H9 (cell line): ENCODE results near the gene ERC2. TPM values are rescaled to one million over a fixed set of nuclear protein-coding genes. Genes with fewer than 3 reads are reported as not detected.

Experiments used
- DNase-seq: peaks from one replicate; pipeline ENCODE4 v3.0.0-alpha.2; 2017
- H2AFZ ChIP-seq: one replicate; pipeline ENCODE4 v1.6.1; 2013; ENCODE audit warnings: mild to moderate bottlenecking, low read length, control low read depth, moderate library complexity
- H2AK5ac ChIP-seq: 2 replicates; pipeline ENCODE4 v1.6.1; 2013; ENCODE audit warnings: low read length, control low read depth, mixed read lengths; ENCODE audit not compliant: insufficient read length
- H2BK120ac ChIP-seq: one replicate; pipeline ENCODE4 v1.6.1; 2013; ENCODE audit warnings: low read depth, mild to moderate bottlenecking, low read length, control low read depth, inconsistent platforms; ENCODE audit not compliant: poor library complexity, severe bottlenecking
- H2BK12ac ChIP-seq: 2 replicates; pipeline ENCODE4 v1.6.1; 2013; ENCODE audit warnings: low read length, control low read depth, mixed read lengths, low read depth; ENCODE audit not compliant: insufficient read length
- H2BK15ac ChIP-seq: 2 replicates; pipeline ENCODE4 v1.6.1; 2013; ENCODE audit warnings: low read depth, low read length, control low read depth
- H2BK20ac ChIP-seq: one replicate; pipeline ENCODE4 v1.6.1; 2013; ENCODE audit warnings: low read depth, mild to moderate bottlenecking, low read length, control low read depth, inconsistent platforms; ENCODE audit not compliant: poor library complexity, severe bottlenecking
- H2BK5ac ChIP-seq: 2 replicates; pipeline ENCODE4 v1.6.1; 2013; ENCODE audit warnings: low read length, control low read depth, mixed read lengths; ENCODE audit not compliant: insufficient read length
- H3K14ac ChIP-seq: 2 replicates; pipeline ENCODE4 v1.6.1; 2013; ENCODE audit warnings: low read length, control low read depth; ENCODE audit not compliant: insufficient read depth
- H3K18ac ChIP-seq: 2 replicates; pipeline ENCODE4 v1.6.1; 2013; ENCODE audit warnings: low read depth, mild to moderate bottlenecking, mixed read lengths, low read length, control low read depth; ENCODE audit not compliant: insufficient read length
- H3K23ac ChIP-seq: 2 replicates; pipeline ENCODE4 v1.6.1; 2013; ENCODE audit warnings: low read length, control low read depth, mixed read lengths, low read depth; ENCODE audit not compliant: insufficient read length
- H3K23me2 ChIP-seq: 2 replicates; pipeline ENCODE4 v1.6.1; 2013; ENCODE audit warnings: low read depth, mild to moderate bottlenecking, mixed read lengths, low read length, control low read depth; ENCODE audit not compliant: insufficient read length, poor library complexity, severe bottlenecking
- H3K27ac ChIP-seq: 2 replicates; pipeline ENCODE4 v1.5.1; 2013; ENCODE audit warnings: low read length, control low read depth, mixed read lengths, low read depth; ENCODE audit not compliant: insufficient read length
- H3K27me3 ChIP-seq: 2 replicates; pipeline ENCODE4 v1.6.1; 2013; ENCODE audit warnings: low read length, control low read depth, inconsistent platforms; ENCODE audit not compliant: insufficient read depth
- H3K4ac ChIP-seq: 2 replicates; pipeline ENCODE4 v1.6.1; 2013; ENCODE audit warnings: low read depth, mild to moderate bottlenecking, control low read depth, inconsistent platforms, low read length, moderate library complexity
- H3K4me1 ChIP-seq: 2 replicates; pipeline ENCODE4 v1.6.1; 2013; ENCODE audit warnings: low read length, control low read depth, inconsistent platforms; ENCODE audit not compliant: insufficient read depth
- H3K4me2 ChIP-seq: 2 replicates; pipeline ENCODE4 v1.6.1; 2013; ENCODE audit warnings: low read length, control low read depth, mixed read lengths; ENCODE audit not compliant: insufficient read length, insufficient read depth
- H3K56ac ChIP-seq: 2 replicates; pipeline ENCODE4 v1.6.1; 2013; ENCODE audit warnings: low read depth, mild to moderate bottlenecking, mixed read lengths, low read length, control low read depth; ENCODE audit not compliant: insufficient read length
- H3K79me1 ChIP-seq: 2 replicates; pipeline ENCODE4 v1.6.1; 2013; ENCODE audit warnings: low read depth, mild to moderate bottlenecking, moderate library complexity, low read length, control low read depth, inconsistent platforms; ENCODE audit not compliant: insufficient read depth, poor library complexity, severe bottlenecking
- H3K79me2 ChIP-seq: 2 replicates; pipeline ENCODE4 v1.6.1; 2013; ENCODE audit warnings: low read length, control low read depth, inconsistent platforms; ENCODE audit not compliant: insufficient read depth
- H3K9ac ChIP-seq: 2 replicates; pipeline ENCODE4 v1.6.1; 2013; ENCODE audit warnings: low read length, control low read depth, mixed read lengths; ENCODE audit not compliant: insufficient read length; ENCODE audit errors: extremely low read depth
- H3K9me3 ChIP-seq: one replicate; pipeline ENCODE4 v1.6.1; 2013; ENCODE audit warnings: low read depth, low read length, inconsistent platforms; ENCODE audit not compliant: control insufficient read depth
- H3T11ph ChIP-seq: one replicate; pipeline ENCODE4 v1.6.1; 2013; ENCODE audit warnings: mild to moderate bottlenecking, low read length, control low read depth, inconsistent platforms
- H4K20me1 ChIP-seq: one replicate; pipeline ENCODE4 v1.6.1; 2013; ENCODE audit not compliant: control insufficient read depth, insufficient read length, insufficient read depth
- H4K5ac ChIP-seq: 2 replicates; pipeline ENCODE4 v1.6.1; 2013; ENCODE audit warnings: low read depth, mild to moderate bottlenecking, mixed read lengths, low read length, control low read depth; ENCODE audit not compliant: insufficient read length
- H4K8ac ChIP-seq: replicated peaks from 2 replicates; pipeline ENCODE4 v1.6.1; 2013; ENCODE audit warnings: low read length, control low read depth, mixed read lengths, low read depth; ENCODE audit not compliant: insufficient read length
- H4K91ac ChIP-seq: 2 replicates; pipeline ENCODE4 v1.6.1; 2013; ENCODE audit warnings: low read depth, mild to moderate bottlenecking, moderate library complexity, mixed read lengths, low read length, control low read depth; ENCODE audit not compliant: insufficient read length
- H3K27ac Mint-ChIP-seq, 3 experiments: 2 replicates in 2 of 3; 3 replicates in 1 of 3; pipeline ENCODE4 v1.8.0; 2020 to 2021; ENCODE audit warnings: mixed read lengths in 3 of 3, mild to moderate bottlenecking in 1 of 3, moderate library complexity in 1 of 3
- H3K27me3 Mint-ChIP-seq: 2 replicates; pipeline ENCODE4 v1.8.0; 2021; ENCODE audit warnings: low read depth, mild to moderate bottlenecking, moderate library complexity, mixed read lengths
- H3K36me3 Mint-ChIP-seq, 3 experiments: 2 replicates in 2 of 3; 3 replicates in 1 of 3; pipeline ENCODE4 v1.8.0; 2020 to 2021; ENCODE audit warnings: low read depth in 3 of 3, mixed read lengths in 3 of 3; ENCODE audit not compliant: insufficient read depth in 1 of 3
- H3K4me1 Mint-ChIP-seq, 2 experiments: 2 replicates each; pipeline ENCODE4 v1.8.0; 2020; ENCODE audit warnings: mixed read lengths in 2 of 2
- H3K4me3 Mint-ChIP-seq, 2 experiments: 2 replicates in 1 of 2; 3 replicates in 1 of 2; pipeline ENCODE4 v1.8.0; 2020 to 2021; ENCODE audit warnings: mild to moderate bottlenecking in 2 of 2, mixed read lengths in 2 of 2, moderate library complexity in 1 of 2
- H3K9me3 Mint-ChIP-seq, 2 experiments: 2 replicates in 1 of 2; 3 replicates in 1 of 2; pipeline ENCODE4 v1.8.0; 2020; ENCODE audit warnings: mild to moderate bottlenecking in 2 of 2, mixed read lengths in 2 of 2, moderate library complexity in 1 of 2
- WGBS: extraction: QIAGEN DNeasy Blood & Tissue Kit; methylation state at CpG from one replicate; pipeline ENCODE4 v1.1.7; 2013; ENCODE audit warnings: missing lambda C conversion rate, low lambda C conversion rate, mixed read lengths; ENCODE audit not compliant: insufficient read length; ENCODE audit errors: extremely low coverage; 5-methylcytosine and 5-hydroxymethylcytosine counted together
- total RNA-seq: library from RNA; stranded (reverse); gene quantifications from 2 replicates; pipeline ENCODE4 v1.2.1, GENCODE V29; 2021
- TF ChIP-seq, protein P1 (sequence below): fragments of 200-600 bp; sonication (generic); conservative IDR thresholded peaks from 3 replicates; pipeline ENCODE4 v1.8.0; 2021; ENCODE audit warnings: antibody characterized with exemption, mild to moderate bottlenecking

The ERC2 gene
- total RNA-seq, 1 experiment from 2014 or later: 15.4 TPM

DNA sequence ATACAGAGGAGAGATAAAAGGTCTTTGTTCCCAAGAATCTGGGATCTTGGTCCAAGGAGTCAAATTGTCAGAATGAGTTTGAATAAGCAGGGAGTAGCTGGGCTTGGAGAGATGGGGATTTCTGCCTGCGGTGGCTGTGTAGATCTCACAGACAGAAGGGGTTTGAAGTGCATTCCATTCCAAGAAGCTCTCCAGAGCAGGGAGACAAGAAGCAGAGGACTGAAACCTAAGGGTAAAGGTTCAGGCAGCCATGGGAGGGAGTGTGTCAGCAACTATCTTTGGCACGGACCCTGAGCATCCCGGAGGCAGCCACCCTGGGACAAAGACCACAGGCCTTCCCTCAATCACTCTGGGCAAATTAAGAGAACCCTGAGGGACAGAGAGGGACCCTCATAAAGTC is 558.9 kb downstream of the ERC2 start:
- Histone ChIP-seq H3K27me3 (no peaks in the 10 kb centered on the region), H2BK120ac (no peak overlapping the region), H3K27ac (no peak overlapping the region), H2BK15ac (no peak overlapping the region), H4K8ac (no peak overlapping the region), H3K79me2 (no peaks in the 10 kb centered on the region), H3K18ac (no peak overlapping the region), H3K23ac (no peak overlapping the region), H3K9ac (no peak overlapping the region), H3K14ac (no peak overlapping the region), H2AK5ac (no peak overlapping the region), H2AFZ (no peak overlapping the region), H4K20me1 (no peaks in the 10 kb centered on the region), H3K4ac (no peak overlapping the region), H2BK12ac (no peak overlapping the region), H3K4me1 (no peaks in the 10 kb centered on the region), H4K91ac (no peak overlapping the region), H3K56ac (no peak overlapping the region), H2BK20ac (no peak overlapping the region), H3K4me2 (no peak overlapping the region), H3K79me1 (no peaks in the 10 kb centered on the region), H4K5ac (no peak overlapping the region), H2BK5ac (no peak overlapping the region), H3T11ph (no peak overlapping the region), H3K23me2 (no peaks in the 10 kb centered on the region), H3K9me3 (no peaks in the 10 kb centered on the region)
- Mint-ChIP-seq H3K27me3 (no peaks in the 10 kb centered on the region), H3K4me3 (no peak overlapping the region), H3K36me3 (no peaks in the 10 kb centered on the region), H3K4me1 (no peaks in the 10 kb centered on the region), H3K9me3 (no peaks in the 10 kb centered on the region), H3K27ac (no peak overlapping the region)
- DNase-seq: no peak
- TF ChIP-seq, protein P1, sequence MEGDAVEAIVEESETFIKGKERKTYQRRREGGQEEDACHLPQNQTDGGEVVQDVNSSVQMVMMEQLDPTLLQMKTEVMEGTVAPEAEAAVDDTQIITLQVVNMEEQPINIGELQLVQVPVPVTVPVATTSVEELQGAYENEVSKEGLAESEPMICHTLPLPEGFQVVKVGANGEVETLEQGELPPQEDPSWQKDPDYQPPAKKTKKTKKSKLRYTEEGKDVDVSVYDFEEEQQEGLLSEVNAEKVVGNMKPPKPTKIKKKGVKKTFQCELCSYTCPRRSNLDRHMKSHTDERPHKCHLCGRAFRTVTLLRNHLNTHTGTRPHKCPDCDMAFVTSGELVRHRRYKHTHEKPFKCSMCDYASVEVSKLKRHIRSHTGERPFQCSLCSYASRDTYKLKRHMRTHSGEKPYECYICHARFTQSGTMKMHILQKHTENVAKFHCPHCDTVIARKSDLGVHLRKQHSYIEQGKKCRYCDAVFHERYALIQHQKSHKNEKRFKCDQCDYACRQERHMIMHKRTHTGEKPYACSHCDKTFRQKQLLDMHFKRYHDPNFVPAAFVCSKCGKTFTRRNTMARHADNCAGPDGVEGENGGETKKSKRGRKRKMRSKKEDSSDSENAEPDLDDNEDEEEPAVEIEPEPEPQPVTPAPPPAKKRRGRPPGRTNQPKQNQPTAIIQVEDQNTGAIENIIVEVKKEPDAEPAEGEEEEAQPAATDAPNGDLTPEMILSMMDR: no peak
- no CpG with 5 or more reads among the region's 3 CpGs for WGBS
